Mesendoderm (in vitro differentiated cells): Measurements from ENCODE around the gene MRAS.

Source experiments
- DNase-seq: peaks from one replicate; pipeline ENCODE4 v3.0.0; 2013
- H2AK5ac ChIP-seq: 2 replicates; pipeline ENCODE4 v1.6.1; 2013; ENCODE audit warnings: low read length, inconsistent platforms
- H2BK120ac ChIP-seq: 2 replicates; pipeline ENCODE4 v1.6.1; 2013; ENCODE audit warnings: low read depth, mild to moderate bottlenecking, low read length, moderate library complexity, mixed read lengths
- H2BK15ac ChIP-seq: replicated peaks from 2 replicates; pipeline ENCODE4 v1.6.1; 2013; ENCODE audit warnings: low read depth, mild to moderate bottlenecking, moderate library complexity
- H2BK5ac ChIP-seq: 2 replicates; pipeline ENCODE4 v1.6.1; 2013; ENCODE audit warnings: low read length, inconsistent platforms
- H3K18ac ChIP-seq: 2 replicates; pipeline ENCODE4 v1.6.1; 2013; ENCODE audit warnings: mild to moderate bottlenecking, low read length, mixed read lengths
- H3K23ac ChIP-seq: one replicate; pipeline ENCODE4 v1.6.1; 2013; ENCODE audit warnings: low read length
- H3K27ac ChIP-seq: 2 replicates; pipeline ENCODE4 v1.5.1; 2013; ENCODE audit warnings: low read depth, mild to moderate bottlenecking, inconsistent platforms, low read length, moderate library complexity
- H3K27me3 ChIP-seq: 2 replicates; pipeline ENCODE4 v1.6.1; 2013; ENCODE audit warnings: low read length, control low read depth, mild to moderate bottlenecking, inconsistent platforms; ENCODE audit not compliant: insufficient read depth, poor library complexity
- H3K36me3 ChIP-seq: 2 replicates; pipeline ENCODE4 v1.6.1; 2013; ENCODE audit warnings: low read length, inconsistent platforms; ENCODE audit not compliant: control insufficient read depth, insufficient read depth
- H3K4ac ChIP-seq: one replicate; pipeline ENCODE4 v1.6.1; 2013; ENCODE audit warnings: low read depth, mild to moderate bottlenecking, low read length, moderate library complexity
- H3K4me1 ChIP-seq: 2 replicates; pipeline ENCODE4 v1.6.1; 2013; ENCODE audit warnings: low read depth, low read length, inconsistent platforms; ENCODE audit not compliant: control insufficient read depth
- H3K4me2 ChIP-seq: 2 replicates; pipeline ENCODE4 v1.6.1; 2013; ENCODE audit warnings: low read length
- H3K4me3 ChIP-seq: 2 replicates; pipeline ENCODE4 v1.5.1; 2013; ENCODE audit warnings: mild to moderate bottlenecking, low read length
- H3K56ac ChIP-seq: one replicate; pipeline ENCODE4 v1.6.1; 2013; ENCODE audit warnings: low read length
- H3K79me1 ChIP-seq: 2 replicates; pipeline ENCODE4 v1.6.1; 2013; ENCODE audit warnings: low read length, inconsistent platforms
- H3K79me2 ChIP-seq: 2 replicates; pipeline ENCODE4 v1.6.1; 2013; ENCODE audit warnings: mild to moderate bottlenecking, low read length; ENCODE audit not compliant: control insufficient read depth, insufficient read depth
- H3K9ac ChIP-seq: 2 replicates; pipeline ENCODE4 v1.6.1; 2013; ENCODE audit warnings: low read length, inconsistent platforms
- H4K5ac ChIP-seq: one replicate; pipeline ENCODE4 v1.6.1; 2013; ENCODE audit warnings: low read length
- H4K8ac ChIP-seq: one replicate; pipeline ENCODE4 v1.6.1; 2013; ENCODE audit warnings: low read depth, mild to moderate bottlenecking, control low read depth, low read length, moderate library complexity
- WGBS: extraction: QIAGEN DNeasy Blood & Tissue Kit; methylation state at CpG from one replicate; pipeline ENCODE4 v1.1.7; 2013; ENCODE audit warnings: low lambda C conversion rate, missing lambda C conversion rate; ENCODE audit not compliant: insufficient coverage; ENCODE audit errors: extremely low coverage; 5-methylcytosine and 5-hydroxymethylcytosine counted together

Gene MRAS

GRCh38 chr3:138328341-138328740 is 20.0 kb upstream of the MRAS start:
- H3K36me3 ChIP-seq: no peaks in the 10 kb centered on the region
- no peak overlapping the region for H3K27ac ChIP-seq
- H3K27me3 ChIP-seq: no peaks in the 10 kb centered on the region
- no peaks in the 10 kb centered on the region for H3K4me1 ChIP-seq
- no peak overlapping the region for H3K18ac ChIP-seq
- no peak overlapping the region for H4K8ac ChIP-seq
- no CpG with 5 or more reads among the region's 2 CpGs for WGBS
- H3K23ac ChIP-seq: no peak overlapping the region
- no peaks in the 10 kb centered on the region for H3K79me2 ChIP-seq
- H3K56ac ChIP-seq: no peak overlapping the region
- peak; percentile 58 for DNase-seq
- H2BK120ac ChIP-seq: no peak overlapping the region
- H3K4ac ChIP-seq: no peak overlapping the region
- H3K9ac ChIP-seq: no peak overlapping the region
- no peak overlapping the region for H2AK5ac ChIP-seq
- H3K4me3 ChIP-seq: no peak overlapping the region
- no peaks in the 10 kb centered on the region for H3K79me1 ChIP-seq
- H2BK5ac ChIP-seq: no peak overlapping the region
- no peak overlapping the region for H3K4me2 ChIP-seq
- no peak overlapping the region for H4K5ac ChIP-seq
- no peak overlapping the region for H2BK15ac ChIP-seq

GRCh38 chr3:138329127-138329983 is 19.0 kb upstream of the MRAS start, which contains the start of gene NME9:
Gene NME9 (minus strand): TSS chr3:138329851. CDS start chr3:138329335, 516 bp downstream.
- no peak within 1 kb of the TSS for H3K18ac ChIP-seq
- H4K8ac ChIP-seq: no peak within 1 kb of the TSS
- WGBS: no CpG with 5 or more reads among the region's 62 CpGs
- no peaks in the 10 kb centered on the region for H3K27me3 ChIP-seq
- no peaks in the 10 kb centered on the region for H3K36me3 ChIP-seq
- no peak within 1 kb of the TSS for H2BK5ac ChIP-seq
- H3K23ac ChIP-seq: no peak within 1 kb of the TSS
- DNase-seq: peak; percentile 98
- no peaks in the 10 kb centered on the region for H3K79me2 ChIP-seq
- H3K4me1 ChIP-seq: no peaks in the 10 kb centered on the region
- peak within 1 kb of the TSS; percentile 49 for H3K4me3 ChIP-seq
- H3K4me2 ChIP-seq: peak within 1 kb of the TSS; percentile 93
- H2BK15ac ChIP-seq: no peak within 1 kb of the TSS
- H3K27ac ChIP-seq: no peak within 1 kb of the TSS
- no peak within 1 kb of the TSS for H2BK120ac ChIP-seq
- H2AK5ac ChIP-seq: no peak within 1 kb of the TSS
- H3K9ac ChIP-seq: peak within 1 kb of the TSS; percentile 59
- H3K56ac ChIP-seq: peak within 1 kb of the TSS; percentile 79
- no peaks in the 10 kb centered on the region for H3K79me1 ChIP-seq
- H3K4ac ChIP-seq: no peak within 1 kb of the TSS
- H4K5ac ChIP-seq: no peak within 1 kb of the TSS

GRCh38 chr3:138329984-138330293 is 18.4 kb upstream of the MRAS start:
- no peak for DNase-seq
- H3K18ac ChIP-seq: no peak overlapping the region
- no peak overlapping the region for H4K8ac ChIP-seq
- no peaks in the 10 kb centered on the region for H3K79me1 ChIP-seq
- peak overlapping the region; percentile 43 for H3K4me2 ChIP-seq
- no peak overlapping the region for H3K4ac ChIP-seq
- WGBS: no CpG with 5 or more reads among the region's 7 CpGs
- H2AK5ac ChIP-seq: no peak overlapping the region
- no peak overlapping the region for H3K23ac ChIP-seq
- peak overlapping the region; percentile 7 for H3K9ac ChIP-seq
- no peaks in the 10 kb centered on the region for H3K36me3 ChIP-seq
- no peak overlapping the region for H4K5ac ChIP-seq
- no peaks in the 10 kb centered on the region for H3K4me1 ChIP-seq
- H3K27me3 ChIP-seq: no peaks in the 10 kb centered on the region
- no peaks in the 10 kb centered on the region for H3K79me2 ChIP-seq
- no peak overlapping the region for H2BK120ac ChIP-seq
- no peak overlapping the region for H3K4me3 ChIP-seq
- H2BK15ac ChIP-seq: no peak overlapping the region
- no peak overlapping the region for H2BK5ac ChIP-seq
- H3K56ac ChIP-seq: no peak overlapping the region
- H3K27ac ChIP-seq: no peak overlapping the region

- no peaks in the 10 kb centered on the region for H3K36me3 ChIP-seq
- no peak overlapping the region for H3K4me2 ChIP-seq
- DNase-seq: peak; percentile 29
- H3K79me2 ChIP-seq: no peaks in the 10 kb centered on the region
- H4K5ac ChIP-seq: no peak overlapping the region
- H3K56ac ChIP-seq: no peak overlapping the region
- no peak overlapping the region for H3K9ac ChIP-seq
- no peaks in the 10 kb centered on the region for H3K4me1 ChIP-seq
- H4K8ac ChIP-seq: no peak overlapping the region
- H3K18ac ChIP-seq: no peak overlapping the region
- no peaks in the 10 kb centered on the region for H3K27me3 ChIP-seq
- H3K4ac ChIP-seq: no peak overlapping the region
- no peaks in the 10 kb centered on the region for H3K79me1 ChIP-seq
- no peak overlapping the region for H2BK5ac ChIP-seq
- H2BK15ac ChIP-seq: no peak overlapping the region
- no peak overlapping the region for H2AK5ac ChIP-seq
- H3K27ac ChIP-seq: no peak overlapping the region
- H2BK120ac ChIP-seq: no peak overlapping the region
- H3K4me3 ChIP-seq: no peak overlapping the region
- no peak overlapping the region for H3K23ac ChIP-seq
- no CpG with 5 or more reads among the region's 6 CpGs for WGBS
Observed at GRCh38 chr3:138331143-138331894, 17.1 kb upstream of the MRAS start.

- H3K79me1 ChIP-seq: no peaks in the 10 kb centered on the region
- H3K18ac ChIP-seq: no peak overlapping the region
- H3K9ac ChIP-seq: no peak overlapping the region
- H2AK5ac ChIP-seq: no peak overlapping the region
- H3K4me2 ChIP-seq: no peak overlapping the region
- no peak overlapping the region for H2BK5ac ChIP-seq
- H3K4me3 ChIP-seq: no peak overlapping the region
- H3K27ac ChIP-seq: no peak overlapping the region
- H3K27me3 ChIP-seq: no peaks in the 10 kb centered on the region
- no peak overlapping the region for H2BK120ac ChIP-seq
- no peak overlapping the region for H4K8ac ChIP-seq
- no peak overlapping the region for H4K5ac ChIP-seq
- peaks cover 2% of the 10 kb centered on the region for H3K4me1 ChIP-seq
- peak; percentile 40 for DNase-seq
- no CpG with 5 or more reads among the region's 4 CpGs for WGBS
- no peaks in the 10 kb centered on the region for H3K36me3 ChIP-seq
- no peak overlapping the region for H3K4ac ChIP-seq
- H2BK15ac ChIP-seq: no peak overlapping the region
- H3K23ac ChIP-seq: no peak overlapping the region
- no peaks in the 10 kb centered on the region for H3K79me2 ChIP-seq
- H3K56ac ChIP-seq: no peak overlapping the region
Observed at GRCh38 chr3:138332472-138333073, 15.8 kb upstream of the MRAS start.
